ENCODE data around the gene FASTK.

DNA sequence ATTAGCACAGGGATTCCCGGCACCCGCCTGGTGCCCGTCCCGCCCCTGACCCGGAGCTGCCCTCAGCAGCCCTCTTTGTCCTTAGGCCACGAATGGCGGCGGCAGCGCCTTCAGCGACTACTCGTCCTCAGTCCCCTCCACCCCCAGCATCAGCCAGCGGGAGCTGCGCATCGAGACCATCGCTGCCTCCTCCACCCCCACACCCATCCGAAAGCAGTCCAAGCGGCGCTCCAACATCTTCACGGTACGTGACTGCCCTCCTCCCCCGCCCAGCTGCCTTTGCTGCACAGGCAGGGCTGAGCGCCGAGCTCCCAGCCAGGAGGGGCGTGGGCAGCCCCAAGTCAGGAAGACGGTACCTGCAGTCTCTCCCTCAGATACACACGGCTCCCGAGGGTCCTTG, 39.3 kb upstream of the FASTK start:
- TF ChIP-seq GATA3 (IDR thresholded peaks at IDR 0.05; ENCODE audit: low read depth, low read length) (no peak), GATA2 (IDR thresholded peaks at IDR 0.05; ENCODE audit: low read depth, low read length) (no peak)

Data from SH-SY5Y (cell line).